Prostate gland (tissue), 2 donors: ENCODE results near the gene PAMR1. TPM values are rescaled to one million over a fixed set of nuclear protein-coding genes. Genes with fewer than 3 reads are reported as not detected.

Source experiments
- DNase-seq: peaks from one replicate; pipeline ENCODE4 v3.0.0-alpha.2; 2019; ENCODE audit warnings: low spot score
- H3K27ac ChIP-seq, 2 donors: fragments of 200-600 bp; sonication (generic); 2 replicates each; pipeline ENCODE4 v1.5.1; 2017 to 2019
- H3K27me3 ChIP-seq: fragments of 200-600 bp; sonication (generic); replicated peaks from 2 replicates; pipeline ENCODE4 v1.5.1; 2019; ENCODE audit not compliant: insufficient read depth
- H3K36me3 ChIP-seq, 2 donors: fragments of 200-600 bp; sonication (generic); 1 replicate in 1 of 2; 2 replicates in 1 of 2; pipeline versions ENCODE4 v1.5.1 to v1.8.1; 2017 to 2019
- H3K4me1 ChIP-seq: fragments of 200-600 bp; sonication (generic); replicated peaks from 2 replicates; pipeline ENCODE4 v1.5.1; 2019
- H3K4me3 ChIP-seq, 2 donors: fragments of 200-600 bp; sonication (generic); 2 replicates each; pipeline ENCODE4 v1.5.1; 2017 to 2019
- H3K9me3 ChIP-seq: fragments of 200-600 bp; sonication (generic); 2 replicates; pipeline ENCODE4 v1.5.1; 2017
- POLR2A ChIP-seq: fragments of 450-650 bp; IDR thresholded peaks from one replicate; pipeline ENCODE4 v1.6.1; 2016; ENCODE audit warnings: antibody characterized with exemption, mild to moderate bottlenecking
- POLR2AphosphoS5 ChIP-seq: sonication (generic); formaldehyde crosslinking; IDR thresholded peaks from one replicate; pipeline ENCODE4 v1.6.1; 2017; ENCODE audit warnings: antibody characterized with exemption
- WGBS: methylation state at CpG from one replicate; pipeline ENCODE4 v1.1.5; 2018; 5-methylcytosine and 5-hydroxymethylcytosine counted together
- intact Hi-C: fragments of 100-400 bp; cut with DNase I; formaldehyde crosslinking; loops from one replicate; pipeline ENCODE4 v1.14.2; 2022
- total RNA-seq, 2 donors: library from RNA; depleted of rRNA; stranded (reverse); fragments of >200 nt; gene quantifications; one replicate each; pipeline ENCODE4 v1.1.0, GENCODE V29; 2016
- TF ChIP-seq, protein P1 (sequence below), 4 experiments: fragments of 200-600 bp in 2 of 4; fragments of 450-650 bp in 2 of 4; sonication (generic) in 2 of 4; IDR thresholded peaks; 1 replicate in 3 of 4; 2 replicates in 1 of 4; pipeline ENCODE4 v1.5.1; 2016 to 2019; ENCODE audit warnings: antibody characterized with exemption in 4 of 4, mild to moderate bottlenecking in 2 of 4, moderate library complexity in 2 of 4

Gene PAMR1
- total RNA-seq, 2 donors from 2014 or later = 2.5 to 6.5 TPM

DNA sequence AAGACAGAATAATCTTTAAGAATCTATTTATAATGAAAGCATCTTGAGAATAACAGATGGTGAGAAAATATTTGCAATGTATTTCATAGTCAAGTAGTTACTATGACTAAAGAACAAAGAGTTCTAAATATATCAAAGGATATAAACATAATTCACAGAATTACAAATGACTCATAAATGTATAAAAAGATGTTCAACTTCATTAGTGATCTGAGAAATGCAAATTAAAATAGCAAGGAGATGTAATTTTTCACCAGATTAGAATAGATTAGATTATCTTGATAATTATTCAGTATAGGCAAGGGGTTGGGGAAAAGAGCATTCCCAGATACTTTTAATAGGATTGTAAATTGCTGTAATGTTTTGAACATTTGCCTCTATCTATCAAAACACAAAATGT, 30.1 kb upstream of the PAMR1 start:
- no peak overlapping the region for H3K4me3 ChIP-seq
- intact Hi-C loops = loop anchor here (10.0 kb wide), 1 partner anchor 489 kb away; no protein-coding TSS in a partner anchor
- TF ChIP-seq POLR2AphosphoS5 (no peak), POLR2A (no peak)
- TF ChIP-seq, protein P1, sequence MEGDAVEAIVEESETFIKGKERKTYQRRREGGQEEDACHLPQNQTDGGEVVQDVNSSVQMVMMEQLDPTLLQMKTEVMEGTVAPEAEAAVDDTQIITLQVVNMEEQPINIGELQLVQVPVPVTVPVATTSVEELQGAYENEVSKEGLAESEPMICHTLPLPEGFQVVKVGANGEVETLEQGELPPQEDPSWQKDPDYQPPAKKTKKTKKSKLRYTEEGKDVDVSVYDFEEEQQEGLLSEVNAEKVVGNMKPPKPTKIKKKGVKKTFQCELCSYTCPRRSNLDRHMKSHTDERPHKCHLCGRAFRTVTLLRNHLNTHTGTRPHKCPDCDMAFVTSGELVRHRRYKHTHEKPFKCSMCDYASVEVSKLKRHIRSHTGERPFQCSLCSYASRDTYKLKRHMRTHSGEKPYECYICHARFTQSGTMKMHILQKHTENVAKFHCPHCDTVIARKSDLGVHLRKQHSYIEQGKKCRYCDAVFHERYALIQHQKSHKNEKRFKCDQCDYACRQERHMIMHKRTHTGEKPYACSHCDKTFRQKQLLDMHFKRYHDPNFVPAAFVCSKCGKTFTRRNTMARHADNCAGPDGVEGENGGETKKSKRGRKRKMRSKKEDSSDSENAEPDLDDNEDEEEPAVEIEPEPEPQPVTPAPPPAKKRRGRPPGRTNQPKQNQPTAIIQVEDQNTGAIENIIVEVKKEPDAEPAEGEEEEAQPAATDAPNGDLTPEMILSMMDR (IDR thresholded peaks at IDR 0.05) = no peak

DNA sequence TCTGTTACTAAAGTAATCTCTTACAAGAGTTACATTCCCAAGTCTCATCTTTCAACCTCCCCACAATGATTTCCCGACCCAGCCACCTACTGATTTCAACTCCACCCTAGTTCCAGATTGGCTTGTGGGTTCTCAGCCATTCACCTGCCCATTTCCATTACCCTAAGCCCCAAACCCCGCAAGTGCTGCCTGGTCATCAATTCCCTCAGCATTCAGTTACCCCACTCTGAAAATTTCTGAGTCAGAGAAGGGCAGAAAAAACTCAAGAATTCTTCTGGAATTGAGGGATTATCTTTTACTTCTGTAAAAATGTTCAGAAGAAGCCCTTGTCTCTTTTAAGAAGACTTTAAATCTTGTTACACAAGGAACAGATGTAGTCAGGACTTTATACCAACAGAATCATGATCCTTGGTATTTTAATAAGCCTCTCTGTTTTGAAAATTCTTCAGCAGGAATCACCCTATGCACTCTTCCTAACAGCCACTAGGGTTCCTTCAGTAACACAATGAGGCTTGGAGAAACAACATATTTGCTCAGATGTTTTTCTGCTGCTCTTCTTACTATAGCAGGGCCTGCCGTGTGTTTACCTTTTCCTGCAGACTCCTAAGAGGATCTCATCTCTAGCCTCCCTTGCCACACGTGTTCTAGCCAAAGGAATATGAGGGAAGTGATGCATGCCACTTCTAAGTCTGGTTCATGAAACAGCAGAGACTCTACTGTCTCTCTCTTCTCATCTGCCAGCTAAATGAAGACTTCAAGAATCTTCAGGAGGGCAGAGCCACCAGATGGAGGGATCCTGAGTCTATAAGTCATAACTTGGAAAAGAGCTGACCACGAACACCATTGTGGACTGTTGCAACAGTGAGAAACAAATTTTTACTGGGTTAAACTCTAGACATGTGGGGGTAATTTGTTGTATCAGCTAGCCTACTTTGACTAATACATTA, 29.3 kb upstream of the PAMR1 start:
- Histone ChIP-seq H3K4me1 (no peaks in the 10 kb centered on the region), H3K27me3 (no peaks in the 10 kb centered on the region), H3K9me3 (no peaks in the 10 kb centered on the region), H3K4me3 (no peak overlapping the region), H3K36me3 (no peaks in the 10 kb centered on the region), H3K27ac (no peak overlapping the region)
- intact Hi-C loops = loop anchor here (10.0 kb wide), 1 partner anchor 490 kb away; no protein-coding TSS in a partner anchor
- 78% methylated on average over 5 of the region's 5 CpGs for WGBS
- TF ChIP-seq, protein P1 (IDR thresholded peaks at IDR 0.05) = peak in 1 of 4 experiments; percentile 9
- TF ChIP-seq POLR2AphosphoS5 (no peak), POLR2A (no peak)
- DNase-seq = no peak

More for the DNA sequence above, 30.1 kb upstream of the PAMR1 start:
- Histone ChIP-seq H3K36me3 (no peaks in the 10 kb centered on the region), H3K27me3 (no peaks in the 10 kb centered on the region), H3K9me3 (no peaks in the 10 kb centered on the region), H3K4me1 (no peaks in the 10 kb centered on the region), H3K27ac (no peak overlapping the region)
- DNase-seq = no peak

DNA sequence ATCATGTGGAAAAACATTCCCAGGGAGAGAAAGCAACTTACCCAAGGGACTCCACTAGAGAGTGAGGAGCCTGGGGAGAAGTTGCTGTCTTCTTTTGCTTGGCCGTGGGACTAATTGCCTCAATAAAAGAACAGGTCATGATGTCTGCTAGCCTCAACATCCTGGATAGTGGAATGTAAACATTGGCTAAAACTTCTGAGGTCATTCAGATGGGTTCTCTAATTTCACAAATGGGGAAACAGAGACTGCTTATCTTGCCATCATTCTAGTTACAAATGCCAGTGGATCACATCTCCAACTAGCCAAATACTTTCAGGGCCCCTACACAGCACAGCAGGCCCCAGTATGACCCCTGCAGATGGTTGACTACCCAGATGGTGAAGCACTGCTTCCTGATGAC, 28.4 kb upstream of the PAMR1 start:
- TF ChIP-seq POLR2AphosphoS5 = peak; percentile 18
- TF ChIP-seq, protein P1 (IDR thresholded peaks at IDR 0.05) = no peak
- no peak for TF ChIP-seq POLR2A
- intact Hi-C loops = loop anchor here (10.0 kb wide), 1 partner anchor 491 kb away; no protein-coding TSS in a partner anchor
- no peak for DNase-seq
- H3K27ac ChIP-seq = no peak overlapping the region
- no peaks in the 10 kb centered on the region for H3K9me3 ChIP-seq
- 33% methylated on average over 1 of the region's 1 CpG for WGBS
- no peaks in the 10 kb centered on the region for H3K36me3 ChIP-seq
- no peaks in the 10 kb centered on the region for H3K4me1 ChIP-seq
- H3K27me3 ChIP-seq = no peaks in the 10 kb centered on the region
- H3K4me3 ChIP-seq = no peak overlapping the region

DNA sequence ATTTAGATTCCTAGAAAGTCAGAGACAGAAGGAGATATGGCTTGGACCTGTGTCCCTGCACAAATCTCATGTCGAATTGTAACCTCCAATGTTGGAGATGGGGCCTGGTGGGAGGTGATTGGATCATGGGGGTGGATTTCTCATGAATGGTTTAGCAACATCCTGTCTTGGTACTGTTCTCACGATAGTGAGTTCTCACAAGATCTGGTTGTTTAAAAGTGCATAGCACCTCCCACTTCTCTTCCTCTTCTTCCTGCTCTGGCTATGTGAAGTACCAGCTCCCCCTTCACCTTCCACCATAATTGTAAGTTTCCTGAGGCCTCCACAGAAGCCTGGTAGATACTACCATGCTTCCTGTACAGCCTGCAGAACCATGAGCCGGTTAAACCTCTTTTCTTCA, 27.6 kb upstream of the PAMR1 start:
- TF ChIP-seq POLR2A (no peak), POLR2AphosphoS5 (no peak)
- TF ChIP-seq, protein P1 (IDR thresholded peaks at IDR 0.05) = no peak
- intact Hi-C loops = loop anchor here (10.0 kb wide), 1 partner anchor 492 kb away; no protein-coding TSS in a partner anchor

More for the DNA sequence above, 27.6 kb upstream of the PAMR1 start:
- Histone ChIP-seq H3K9me3 (no peaks in the 10 kb centered on the region), H3K4me3 (no peak overlapping the region), H3K4me1 (no peaks in the 10 kb centered on the region), H3K27ac (no peak overlapping the region), H3K36me3 (no peaks in the 10 kb centered on the region), H3K27me3 (no peaks in the 10 kb centered on the region)
- 92% methylated on average over 3 of the region's 3 CpGs for WGBS
- DNase-seq = no peak
